Measurements from ENCODE around the gene BAZ2B. TPM values are rescaled to one million over a fixed set of nuclear protein-coding genes. Genes with fewer than 3 reads are reported as not detected.

Gene BAZ2B
- total and polyA plus RNA-seq, 12 donors, result 6.8 to 57.2 (median 44.9) TPM

DNA sequence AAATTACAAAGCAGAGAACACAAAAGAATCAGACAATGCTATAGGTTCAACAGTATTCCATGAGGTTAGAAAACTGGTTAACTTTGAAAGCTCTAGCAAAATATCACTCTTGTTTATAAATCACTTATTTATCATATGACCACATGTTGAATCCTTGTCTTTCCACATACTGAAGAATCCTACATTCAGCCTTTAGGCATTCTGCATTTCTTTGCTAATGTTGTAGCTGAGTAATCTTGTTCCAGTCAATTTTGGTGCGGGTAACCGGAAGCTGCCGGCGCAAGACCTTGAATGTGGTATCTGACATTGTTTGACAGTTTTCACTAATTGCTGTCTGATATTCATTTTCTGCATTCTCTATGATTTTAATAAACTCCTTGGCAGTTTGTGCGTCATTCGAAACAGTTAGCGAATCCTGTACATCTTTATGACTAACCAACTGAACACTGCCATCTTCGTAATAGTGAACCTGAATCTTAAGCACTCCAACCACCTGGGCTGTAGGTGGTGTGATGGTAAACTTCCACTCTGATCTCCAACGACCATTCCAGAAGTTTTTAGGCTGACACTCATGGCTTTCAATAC lies 154.1 kb downstream of the BAZ2B start:
- ATAC-seq, result no peak
- Histone ChIP-seq H3K27ac (no peak overlapping the region), H3K27me3 (no peaks in the 10 kb centered on the region), H3K36me3 (peaks cover 0 to 29% (median 0%) of the 10 kb centered on the region in 9 donors), H3K9me3 (no peaks in the 10 kb centered on the region), H3K4me3 (no peak overlapping the region), H3K4me1 (peaks cover 0 to 14% (median 7%) of the 10 kb centered on the region in 9 donors)
- DNase-seq, result no peak
- intact Hi-C loops (cut with DNase I), result no loop called here
- 95 to 96% methylated on average over 9 of the region's 9 CpGs for WGBS, 2 donors
- TF ChIP-seq, protein P1, sequence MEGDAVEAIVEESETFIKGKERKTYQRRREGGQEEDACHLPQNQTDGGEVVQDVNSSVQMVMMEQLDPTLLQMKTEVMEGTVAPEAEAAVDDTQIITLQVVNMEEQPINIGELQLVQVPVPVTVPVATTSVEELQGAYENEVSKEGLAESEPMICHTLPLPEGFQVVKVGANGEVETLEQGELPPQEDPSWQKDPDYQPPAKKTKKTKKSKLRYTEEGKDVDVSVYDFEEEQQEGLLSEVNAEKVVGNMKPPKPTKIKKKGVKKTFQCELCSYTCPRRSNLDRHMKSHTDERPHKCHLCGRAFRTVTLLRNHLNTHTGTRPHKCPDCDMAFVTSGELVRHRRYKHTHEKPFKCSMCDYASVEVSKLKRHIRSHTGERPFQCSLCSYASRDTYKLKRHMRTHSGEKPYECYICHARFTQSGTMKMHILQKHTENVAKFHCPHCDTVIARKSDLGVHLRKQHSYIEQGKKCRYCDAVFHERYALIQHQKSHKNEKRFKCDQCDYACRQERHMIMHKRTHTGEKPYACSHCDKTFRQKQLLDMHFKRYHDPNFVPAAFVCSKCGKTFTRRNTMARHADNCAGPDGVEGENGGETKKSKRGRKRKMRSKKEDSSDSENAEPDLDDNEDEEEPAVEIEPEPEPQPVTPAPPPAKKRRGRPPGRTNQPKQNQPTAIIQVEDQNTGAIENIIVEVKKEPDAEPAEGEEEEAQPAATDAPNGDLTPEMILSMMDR (IDR thresholded peaks at IDR 0.05), result no peak

DNA sequence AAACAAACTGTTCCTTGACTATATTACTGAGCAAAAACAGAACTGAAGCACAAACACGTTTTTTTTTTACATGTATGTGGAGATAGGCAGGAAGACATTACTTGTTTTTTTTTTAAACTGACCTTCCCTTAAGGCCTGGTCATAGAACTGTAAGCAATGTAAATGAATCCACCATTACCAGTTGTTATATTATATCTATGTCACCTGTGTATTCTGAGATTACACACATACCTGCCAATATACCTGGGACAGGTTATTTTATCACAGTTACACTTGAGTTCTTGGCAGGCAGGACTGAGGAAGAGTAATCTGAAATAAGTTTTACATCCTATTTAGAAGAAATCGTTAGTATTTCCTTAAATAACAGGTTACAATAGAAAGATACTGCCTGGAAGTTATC lies 155.3 kb downstream of the BAZ2B start:
- intact Hi-C loops (cut with DNase I), result no loop called here
- H3K36me3 ChIP-seq, result peaks cover 0 to 29% (median 0%) of the 10 kb centered on the region in 9 donors
- no peak overlapping the region for H3K4me3 ChIP-seq
- 59 to 60% methylated on average over 2 of the region's 2 CpGs for WGBS, 2 donors
- H3K9me3 ChIP-seq, result no peaks in the 10 kb centered on the region
- no peaks in the 10 kb centered on the region for H3K27me3 ChIP-seq
- TF ChIP-seq, protein P1 (IDR thresholded peaks at IDR 0.05), result no peak
- H3K27ac ChIP-seq, result no peak overlapping the region
- ATAC-seq (no peak), DNase-seq (no peak)
- H3K4me1 ChIP-seq, result peaks cover 0 to 26% (median 19%) of the 10 kb centered on the region in 9 donors

DNA sequence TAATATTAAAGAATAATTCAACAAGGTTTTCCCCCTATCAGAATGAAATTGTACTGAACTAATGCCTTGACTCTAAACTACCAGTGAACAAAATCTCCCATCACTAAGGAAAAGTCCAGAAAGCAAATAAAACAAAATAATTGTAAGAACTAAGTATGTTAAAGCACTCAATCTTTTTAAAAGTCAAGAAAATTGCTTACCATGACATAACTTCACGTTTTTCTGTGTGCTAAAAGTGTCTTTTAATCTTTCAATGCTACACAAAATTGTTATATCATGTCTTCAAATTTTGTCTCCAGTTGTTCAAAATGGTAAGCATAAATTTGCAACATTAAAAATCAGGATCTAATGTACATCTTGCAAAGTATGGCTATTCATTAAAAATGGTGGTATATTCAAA lies 156.1 kb downstream of the BAZ2B start:
- TF ChIP-seq, protein P1 (IDR thresholded peaks at IDR 0.05), result no peak
- 89 to 90% methylated on average over 1 of the region's 1 CpG for WGBS, 2 donors
- Histone ChIP-seq H3K36me3 (peaks cover 0 to 24% (median 0%) of the 10 kb centered on the region in 9 donors), H3K4me3 (no peak overlapping the region), H3K27ac (no peak overlapping the region), H3K27me3 (no peaks in the 10 kb centered on the region), H3K9me3 (no peaks in the 10 kb centered on the region), H3K4me1 (peaks cover 0 to 35% (median 27%) of the 10 kb centered on the region in 9 donors)
- DNase-seq (no peak), ATAC-seq (no peak)
- intact Hi-C loops (cut with DNase I), result no loop called here

DNA sequence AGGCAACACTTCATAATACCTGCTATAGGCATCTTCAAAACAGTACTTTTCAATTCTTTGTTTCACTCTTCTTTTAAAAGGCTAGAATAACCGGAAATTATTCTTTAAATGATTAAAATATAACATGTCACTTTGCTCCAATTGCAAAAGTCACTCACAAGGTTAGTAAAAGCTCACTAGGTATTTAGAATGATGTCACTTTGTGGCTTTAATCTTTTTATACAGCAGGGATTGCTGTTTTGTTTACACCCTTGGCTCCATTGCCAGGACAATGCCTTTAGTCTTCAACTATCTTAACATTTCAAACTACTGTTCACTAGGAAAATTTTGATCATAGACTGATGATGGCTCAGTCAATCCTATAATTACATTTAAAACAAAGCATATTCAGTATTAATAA lies 157.1 kb downstream of the BAZ2B start:
- intact Hi-C loops (cut with DNase I), result loop anchor here in 1 of 10 donors (10.0 kb wide), 1 partner anchor 156 kb away; the partner anchor contains the start of gene BAZ2B
- 89 to 98% methylated on average over 1 of the region's 1 CpG for WGBS, 2 donors

More for the DNA sequence above, 157.1 kb downstream of the BAZ2B start:
- Histone ChIP-seq H3K4me1 (peaks cover 0 to 44% (median 36%) of the 10 kb centered on the region in 9 donors), H3K27me3 (no peaks in the 10 kb centered on the region), H3K36me3 (peaks cover 0 to 15% (median 0%) of the 10 kb centered on the region in 9 donors), H3K4me3 (no peak overlapping the region), H3K27ac (no peak overlapping the region), H3K9me3 (no peaks in the 10 kb centered on the region)
- TF ChIP-seq, protein P1 (IDR thresholded peaks at IDR 0.05), result no peak
- ATAC-seq, result peak in 1 of 8 donors; percentile 37
- no peak for DNase-seq

All from heart right ventricle (tissue), 16 donors.